HG03442 (cell line): Measurements from ENCODE around the gene CMIP.

ENCODE experiments used
- ATAC-seq: cut with Tn5 transposase; IDR thresholded peaks from one replicate; pipeline ENCODE4 v1.9.1; 2021; ENCODE audit warnings: mild to moderate bottlenecking, moderate library complexity; ENCODE audit not compliant: unreplicated experiment

Gene CMIP

DNA sequence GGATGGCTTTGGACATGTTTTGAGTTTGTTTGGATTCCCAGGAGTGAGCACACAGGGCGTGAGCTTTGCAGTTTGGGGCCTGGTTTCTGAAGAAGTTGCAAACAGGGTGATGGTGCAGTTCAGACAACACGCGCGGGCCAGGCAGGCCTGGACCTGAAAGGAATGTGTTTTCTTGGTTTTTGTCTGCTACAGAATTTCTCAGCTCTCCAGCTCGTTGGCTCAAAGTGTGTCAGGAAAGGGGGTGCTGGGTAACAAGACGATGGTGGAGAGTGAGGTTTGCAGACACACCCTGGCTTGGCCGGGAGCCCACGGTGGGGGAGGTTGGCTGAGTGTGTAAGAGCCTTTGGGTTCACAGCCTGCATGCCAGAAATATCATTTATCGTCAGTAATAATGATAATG is 82.3 kb downstream of the CMIP start:
- ATAC-seq = no peak

DNA sequence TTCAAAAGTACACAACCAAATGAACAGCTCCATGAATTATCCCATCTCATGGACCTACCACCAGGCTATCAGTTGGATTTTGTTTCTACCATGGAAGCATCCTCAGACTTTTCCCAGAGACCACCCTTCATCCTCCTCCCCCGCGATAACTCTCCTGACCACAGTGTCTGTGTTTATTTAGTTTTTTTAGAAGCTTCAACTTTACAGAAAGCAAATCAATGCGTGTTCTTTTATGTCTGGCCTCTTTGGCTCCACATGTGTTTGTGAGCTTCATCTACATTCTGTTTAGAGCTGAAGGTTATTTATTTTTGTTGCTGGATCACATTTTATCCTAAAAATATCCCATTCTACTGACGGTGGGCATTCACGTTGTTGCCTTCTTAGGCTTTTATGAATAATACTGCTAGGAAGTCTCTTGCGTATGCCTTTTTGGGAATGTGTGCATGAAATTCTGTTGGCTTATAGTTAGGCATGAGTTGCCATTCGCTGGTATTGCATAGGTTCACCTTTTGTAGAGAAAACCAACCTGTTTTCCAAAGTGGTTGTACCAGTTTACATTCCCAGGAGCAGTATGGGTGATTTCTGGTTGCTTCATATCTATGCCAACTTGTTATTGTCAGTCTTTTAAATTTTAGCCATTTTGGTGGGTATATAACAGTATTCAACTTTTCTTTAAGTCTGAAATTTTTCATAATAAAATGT is 83.0 kb downstream of the CMIP start:
- no peak for ATAC-seq

DNA sequence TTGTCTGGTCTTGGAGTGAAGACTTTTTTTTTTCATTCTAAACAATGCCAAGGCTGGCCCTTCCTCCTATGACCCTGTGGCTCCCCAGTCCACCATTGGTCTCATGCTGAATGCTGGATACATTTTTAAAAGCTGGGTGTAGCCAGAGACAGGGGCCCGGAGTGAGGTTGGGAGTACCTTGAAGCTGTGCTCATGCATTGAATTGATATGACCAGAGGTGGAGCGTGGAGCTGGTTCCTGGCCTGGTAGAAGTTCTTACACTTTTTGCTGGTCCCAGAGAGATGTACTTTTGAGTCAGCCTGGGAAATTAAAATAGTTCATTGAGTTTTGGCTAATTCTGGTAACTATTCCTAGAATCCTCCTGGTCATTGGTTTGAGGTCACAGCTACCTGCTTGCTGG is 83.6 kb downstream of the CMIP start:
- no peak for ATAC-seq

DNA sequence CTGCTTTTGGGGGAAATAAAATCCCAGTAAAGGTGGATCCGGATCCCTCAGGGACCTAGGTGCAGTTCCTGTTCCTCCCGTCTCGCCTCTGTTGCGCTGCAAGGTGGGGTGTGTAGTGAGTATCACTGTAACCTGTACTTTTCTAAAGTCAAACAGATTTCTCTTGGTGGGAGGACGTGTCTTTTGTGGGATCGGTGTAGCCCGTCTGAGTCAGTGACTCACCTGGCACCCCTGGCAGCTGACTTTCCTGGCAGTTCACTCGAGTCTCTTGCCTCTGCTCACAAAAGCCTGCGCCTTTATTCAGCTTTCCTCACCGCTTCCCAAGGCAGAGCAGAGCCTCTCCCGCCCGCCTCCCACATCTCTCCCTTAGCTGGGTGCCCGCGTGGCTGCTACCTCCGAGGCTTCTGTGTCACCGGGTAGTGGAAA is 85.7 kb downstream of the CMIP start:
- no peak for ATAC-seq

DNA sequence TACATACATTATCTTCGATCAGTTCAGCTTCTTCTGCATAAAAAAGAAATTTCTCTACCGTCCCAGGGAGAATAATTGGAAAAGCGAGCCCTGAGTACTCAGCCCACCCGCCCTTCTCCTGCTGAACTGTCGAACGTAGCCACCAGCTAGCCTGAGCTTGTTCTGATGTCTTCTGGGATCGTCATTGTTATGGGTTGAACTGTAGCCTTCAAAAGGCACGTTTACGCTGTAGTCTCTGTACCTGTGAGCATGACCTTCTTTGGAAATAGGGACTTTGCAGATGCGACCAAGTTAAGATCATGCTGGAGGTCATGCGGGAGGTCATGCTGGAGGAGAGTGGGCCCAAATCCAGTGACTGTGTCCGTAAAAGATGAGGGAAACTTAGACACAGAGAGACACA is 86.2 kb downstream of the CMIP start:
- no peak for ATAC-seq

DNA sequence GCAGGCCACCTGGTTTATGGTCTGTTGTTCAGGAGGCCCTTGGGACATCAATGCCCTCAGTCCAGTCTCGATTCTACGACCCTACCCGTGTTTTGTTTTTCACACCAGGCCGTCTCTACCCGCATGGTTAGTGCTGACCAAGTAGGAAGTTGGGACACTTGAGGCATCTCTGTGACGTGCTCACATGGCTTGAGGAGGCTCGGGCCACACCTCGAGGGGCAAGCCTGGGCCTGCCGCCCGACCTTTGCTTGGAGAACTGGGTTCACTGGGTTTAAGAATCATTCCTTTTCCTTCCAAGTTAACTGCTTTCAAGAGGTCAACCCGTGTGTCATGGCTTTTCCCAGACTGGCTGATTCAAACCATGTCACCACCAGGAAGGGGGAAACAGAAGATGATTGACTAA is 86.8 kb downstream of the CMIP start:
- no peak for ATAC-seq

DNA sequence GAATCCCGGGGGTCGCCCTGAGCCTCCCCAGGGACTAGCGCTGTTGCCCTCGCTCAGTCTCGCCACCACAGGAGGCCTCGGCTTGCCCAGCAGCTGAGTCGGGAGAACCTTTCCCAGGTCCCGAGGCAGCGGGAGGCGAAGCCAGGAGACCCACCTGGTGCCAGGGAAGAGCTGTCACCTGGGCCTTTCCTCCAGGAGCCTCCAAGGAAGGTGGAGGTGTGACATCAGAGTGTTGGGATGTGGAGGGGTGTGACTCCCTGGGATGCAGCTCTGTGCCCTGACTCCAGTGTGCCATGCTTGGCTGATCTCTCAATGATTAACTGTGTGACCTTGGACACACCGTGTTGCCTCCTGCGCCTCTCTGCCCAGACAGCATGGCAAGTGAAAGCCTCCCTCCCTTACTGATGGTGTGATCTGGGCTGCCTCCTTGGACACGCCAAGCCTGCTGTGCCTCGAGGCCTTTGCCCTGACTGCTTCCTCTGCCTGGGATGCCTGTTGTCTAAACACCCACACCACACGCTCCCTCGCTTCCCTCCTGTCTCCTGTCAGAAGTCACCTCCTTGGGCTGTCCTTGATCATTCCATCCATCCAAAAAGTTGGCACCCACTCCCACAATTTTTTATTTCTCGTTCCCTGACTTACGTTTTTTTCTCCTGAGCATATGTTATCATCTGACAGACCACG is 88.0 kb downstream of the CMIP start:
- ATAC-seq = no peak

DNA sequence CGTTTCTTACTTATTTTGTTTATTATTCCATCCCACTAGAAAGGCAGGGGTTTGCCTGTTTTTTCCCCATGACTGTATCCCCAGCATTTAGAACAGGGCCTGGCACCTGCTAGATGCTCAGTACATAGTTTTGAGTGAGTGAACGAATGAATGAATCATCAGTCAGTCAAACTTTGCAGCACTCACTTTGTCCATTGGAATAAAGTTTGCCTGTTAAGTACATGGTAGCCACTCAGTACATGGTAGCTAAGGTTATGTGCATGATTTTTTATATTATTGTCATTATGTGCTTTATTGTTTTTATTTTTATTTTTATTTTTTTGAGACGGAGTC is 88.5 kb downstream of the CMIP start:
- ATAC-seq = no peak

DNA sequence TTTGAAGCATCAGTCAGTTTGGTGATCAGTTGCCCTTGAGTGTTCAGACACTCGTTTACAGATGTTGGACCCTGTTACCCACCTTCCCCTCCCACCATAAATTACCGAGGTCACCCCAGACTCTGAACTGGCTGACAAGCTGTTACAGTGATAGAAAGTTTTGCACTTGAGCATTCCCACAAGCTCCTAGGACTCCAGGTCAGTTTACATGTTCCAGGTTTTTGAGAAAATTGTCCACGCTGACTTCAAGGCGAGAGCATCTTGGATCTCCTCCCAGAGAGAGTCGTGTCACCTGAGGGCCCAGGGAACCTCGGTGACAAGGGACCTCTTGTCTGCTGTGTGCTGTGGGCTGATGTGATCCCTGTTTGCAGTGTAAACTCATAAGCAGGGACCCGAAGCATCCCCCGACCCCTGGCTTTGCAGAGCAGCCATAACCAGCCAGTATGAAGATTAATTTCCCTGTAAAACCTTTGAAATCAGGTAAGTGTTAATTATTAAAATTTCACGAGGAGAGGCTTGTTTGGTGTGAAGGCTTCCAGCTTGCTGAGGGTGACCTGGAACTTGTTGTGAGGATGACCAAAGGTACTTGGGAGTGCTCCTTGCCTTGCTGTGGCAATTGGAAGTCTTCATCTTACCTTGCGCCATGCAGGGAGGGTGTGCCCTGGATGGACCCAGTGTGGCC is 91.2 kb downstream of the CMIP start:
- no peak for ATAC-seq

DNA sequence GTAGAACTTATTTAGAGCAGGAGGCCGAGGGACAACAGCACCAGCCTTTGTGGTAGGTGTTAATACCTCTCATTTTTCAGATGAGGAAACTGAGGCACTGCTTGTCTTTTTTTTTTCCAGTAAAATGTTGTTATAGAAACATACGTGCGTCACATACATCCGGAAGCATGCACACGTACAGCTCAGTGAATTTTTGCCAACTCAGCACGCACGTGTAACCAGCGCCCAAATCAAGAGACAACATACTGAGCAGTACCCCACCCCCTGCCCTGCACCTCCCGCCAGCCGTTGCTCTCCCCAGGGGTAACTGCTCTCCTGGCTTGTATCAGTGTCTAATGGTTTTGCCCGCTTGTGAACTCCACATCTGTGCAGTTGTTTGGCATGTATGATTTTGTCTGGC is 92.0 kb downstream of the CMIP start:
- ATAC-seq = no peak

DNA sequence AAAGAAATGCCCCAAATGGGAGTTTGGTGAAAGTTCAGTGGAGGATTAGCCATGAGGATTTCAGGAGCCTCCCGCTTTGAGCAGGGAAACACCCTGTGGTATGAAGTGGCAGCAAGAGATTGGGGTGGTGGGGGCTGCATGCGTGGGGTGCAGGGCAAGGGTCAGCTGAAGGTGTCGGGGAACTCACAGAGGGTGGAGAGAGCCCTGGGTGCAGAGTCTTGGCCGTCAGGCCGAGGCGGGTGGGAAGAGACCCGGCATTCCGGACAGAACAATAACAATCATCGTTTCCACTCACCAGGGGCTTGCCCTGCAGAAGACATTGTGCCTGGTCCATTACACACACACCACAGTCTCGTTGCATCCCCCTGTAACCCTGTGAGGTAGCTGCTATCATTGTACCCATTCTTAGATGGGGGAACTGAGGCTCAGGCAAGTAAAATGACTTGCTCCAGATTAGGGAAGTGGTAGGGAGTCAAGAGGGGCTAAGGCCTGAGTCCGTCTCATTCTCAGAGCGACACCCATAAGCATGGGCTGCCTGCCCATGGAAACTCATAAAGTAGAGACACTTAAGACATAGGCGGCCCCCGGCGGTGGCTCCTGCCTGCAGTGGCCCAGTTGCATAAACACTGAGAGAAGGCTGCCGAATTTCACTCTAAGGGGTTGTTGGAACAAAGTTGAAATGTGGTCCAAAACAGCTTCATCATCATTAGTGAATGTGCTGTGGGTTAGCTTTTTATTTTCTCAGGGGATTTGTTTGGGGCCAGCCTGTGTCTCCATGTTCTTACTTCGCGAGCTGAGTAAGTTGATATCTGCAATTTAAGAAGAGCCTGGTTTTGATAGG is 93.3 kb downstream of the CMIP start:
- ATAC-seq = no peak

DNA sequence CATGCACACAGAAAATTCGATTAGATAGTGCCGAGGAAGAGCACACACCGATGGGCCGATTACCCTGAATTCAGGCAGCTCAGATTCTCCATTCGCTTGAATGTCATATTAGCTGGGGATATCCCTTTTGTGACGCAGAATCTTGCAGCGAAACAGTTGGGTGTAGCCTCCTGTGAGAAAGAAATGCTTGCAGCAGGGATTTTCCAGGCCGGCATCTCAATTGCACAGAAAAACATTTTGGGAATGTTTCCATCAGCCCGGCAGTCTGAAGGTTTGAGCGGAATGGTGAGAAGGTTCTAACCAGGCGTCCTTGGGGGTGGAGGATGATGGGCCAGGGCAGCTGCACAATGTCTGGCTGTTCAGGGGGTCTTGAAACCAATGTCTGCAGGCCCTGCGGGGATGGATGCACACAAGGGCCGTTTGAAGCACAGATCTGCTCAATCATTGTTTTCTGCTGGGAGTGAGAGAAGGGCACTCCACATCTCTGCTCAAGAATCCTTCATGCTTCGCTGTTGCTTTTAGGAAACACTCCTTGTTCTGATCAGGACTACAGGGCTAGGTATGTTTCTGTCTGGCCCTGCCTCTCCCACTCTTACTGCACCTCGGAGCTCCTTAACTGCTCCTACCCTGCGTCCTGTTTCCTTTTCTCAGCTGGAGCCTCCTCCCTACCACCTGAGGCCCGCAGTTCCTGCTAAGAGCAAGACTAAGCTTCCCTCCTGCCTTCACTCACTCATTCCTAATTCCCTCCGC is 94.6 kb downstream of the CMIP start:
- ATAC-seq = no peak

DNA sequence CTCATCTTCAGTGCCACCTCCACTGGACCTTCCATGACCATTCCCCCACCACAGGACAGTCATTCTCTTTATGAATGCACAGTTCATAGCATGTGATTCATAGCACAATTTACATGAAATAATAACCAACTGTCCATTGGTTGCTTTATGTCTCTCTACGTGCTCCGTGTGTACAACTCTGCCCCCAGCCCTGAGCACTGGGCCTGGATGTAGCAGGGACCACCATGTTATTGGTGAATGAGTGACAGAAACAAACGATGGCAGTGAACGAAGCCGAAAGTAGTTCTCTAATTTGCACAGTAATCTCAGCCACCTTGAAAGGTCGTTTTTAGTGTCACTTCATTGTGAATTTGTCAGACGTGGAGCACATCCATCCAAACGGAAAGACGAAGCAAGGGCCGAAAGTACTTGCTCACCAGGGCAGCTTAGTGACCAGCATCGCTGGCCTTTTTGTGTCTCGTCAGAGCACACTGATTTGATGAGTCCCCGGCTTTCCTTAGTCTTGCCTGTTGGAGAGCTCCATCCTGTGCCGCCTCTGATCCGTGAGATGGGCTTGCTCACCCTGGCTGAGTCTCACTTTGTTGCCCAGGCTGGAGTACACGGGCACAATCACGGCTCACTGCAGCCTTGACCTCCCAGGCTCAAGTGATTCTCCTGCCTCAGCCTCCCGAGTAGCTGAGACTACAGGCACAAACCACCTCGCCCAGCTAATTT is 95.3 kb downstream of the CMIP start:
- ATAC-seq = no peak

DNA sequence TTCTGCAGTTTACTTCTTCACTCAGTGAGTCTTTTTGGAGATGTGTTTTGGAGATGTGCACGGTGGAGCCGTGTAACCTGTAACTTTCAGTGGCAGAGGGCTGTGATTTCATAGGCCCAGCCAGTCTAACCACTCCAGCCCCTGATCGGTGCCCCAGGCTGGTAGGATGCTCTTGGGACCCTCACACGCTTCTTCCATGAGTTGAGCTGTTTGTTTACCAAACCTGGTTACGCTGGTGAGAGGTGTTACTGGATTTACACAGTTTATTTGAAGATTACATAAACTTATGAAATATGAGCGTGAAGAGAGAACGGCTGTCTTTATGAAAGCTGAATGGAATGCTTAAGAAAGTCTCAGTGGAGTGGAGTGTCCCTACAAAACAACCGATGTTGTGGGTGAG is 96.7 kb downstream of the CMIP start:
- ATAC-seq = no peak

DNA sequence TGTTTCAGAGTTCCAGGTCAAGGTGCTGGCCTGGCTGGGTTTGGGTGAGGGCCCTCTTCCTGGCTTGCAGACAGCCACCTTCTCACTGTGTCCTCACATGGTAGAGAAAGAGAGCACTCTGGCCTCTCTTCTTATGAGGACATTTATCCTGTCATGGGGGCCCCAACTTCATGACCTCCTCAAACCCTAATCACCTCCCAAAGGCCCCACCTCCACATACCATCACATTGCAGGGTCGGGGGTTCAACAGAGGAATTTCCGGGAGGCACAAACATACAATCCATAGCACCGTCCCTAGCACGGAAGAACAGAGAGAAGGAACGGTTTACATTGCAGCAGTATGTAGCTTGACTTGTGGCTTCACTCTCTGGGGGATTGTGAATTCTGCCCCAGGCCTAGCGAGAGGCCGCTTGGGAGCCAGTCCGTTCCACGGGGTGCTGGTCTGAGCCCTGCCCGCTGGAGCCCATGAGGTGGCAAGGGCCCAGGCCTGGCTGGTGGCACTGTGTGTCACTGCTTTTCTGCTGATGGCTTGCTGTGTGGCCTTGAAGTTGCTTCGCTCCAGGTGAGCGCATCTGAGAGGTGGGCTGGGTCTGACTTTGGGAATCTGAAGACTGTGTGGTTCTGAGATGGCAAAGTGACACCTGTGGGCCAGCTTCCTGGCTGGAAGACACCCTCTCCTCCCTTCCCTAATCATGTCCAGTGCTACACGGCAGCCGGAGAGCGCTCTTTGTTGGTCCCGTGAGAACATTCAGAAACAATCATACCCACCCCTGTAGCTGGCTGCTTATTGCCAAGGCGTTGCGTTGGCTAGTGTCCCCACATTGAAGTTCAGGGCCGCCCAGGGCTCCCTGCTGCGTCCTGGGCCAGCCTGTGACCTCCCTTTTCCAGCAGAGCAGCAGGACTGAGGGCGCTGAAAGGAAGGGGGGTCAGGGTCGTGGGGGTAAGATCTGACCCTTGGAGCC is 98.3 kb downstream of the CMIP start:
- ATAC-seq = no peak

DNA sequence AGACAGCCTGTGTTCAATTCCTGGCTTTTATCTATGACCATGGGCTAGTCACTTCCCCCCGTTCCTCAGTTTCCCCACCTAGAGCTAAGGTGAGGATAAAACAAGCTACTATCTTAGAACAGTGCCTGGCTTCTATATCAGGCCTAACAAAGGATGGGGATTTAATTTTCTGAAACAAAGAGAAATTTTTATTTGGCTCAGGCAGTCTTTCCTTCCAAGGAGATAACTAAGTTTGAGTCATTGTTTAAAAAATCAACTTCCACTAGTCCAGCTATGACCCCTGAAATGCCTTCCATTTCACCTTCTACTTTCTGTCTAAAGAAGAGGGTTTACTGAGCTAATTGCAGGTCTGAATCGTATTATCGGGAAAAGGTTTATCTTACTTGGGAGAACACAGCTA is 99.0 kb downstream of the CMIP start:
- no peak for ATAC-seq

DNA sequence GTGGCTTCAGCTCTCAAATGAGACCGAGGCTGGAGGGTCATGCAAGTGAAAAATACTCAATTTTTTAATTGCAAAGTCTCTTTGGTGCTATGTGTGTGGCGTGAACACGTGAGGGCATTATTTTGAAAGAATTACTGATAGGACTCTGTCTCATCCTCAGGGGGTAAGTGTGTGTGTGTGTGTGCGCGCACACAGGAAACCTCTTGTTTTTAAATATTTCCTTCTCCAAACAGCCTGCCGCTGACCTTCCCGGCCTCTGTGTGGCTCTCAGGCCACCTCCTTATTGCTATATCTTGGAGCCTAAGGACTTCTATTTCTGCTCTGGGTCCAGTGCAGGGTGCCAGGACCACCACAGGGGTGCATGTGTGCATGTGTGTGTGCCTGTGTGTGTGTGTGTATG is 99.7 kb downstream of the CMIP start:
- no peak for ATAC-seq

DNA sequence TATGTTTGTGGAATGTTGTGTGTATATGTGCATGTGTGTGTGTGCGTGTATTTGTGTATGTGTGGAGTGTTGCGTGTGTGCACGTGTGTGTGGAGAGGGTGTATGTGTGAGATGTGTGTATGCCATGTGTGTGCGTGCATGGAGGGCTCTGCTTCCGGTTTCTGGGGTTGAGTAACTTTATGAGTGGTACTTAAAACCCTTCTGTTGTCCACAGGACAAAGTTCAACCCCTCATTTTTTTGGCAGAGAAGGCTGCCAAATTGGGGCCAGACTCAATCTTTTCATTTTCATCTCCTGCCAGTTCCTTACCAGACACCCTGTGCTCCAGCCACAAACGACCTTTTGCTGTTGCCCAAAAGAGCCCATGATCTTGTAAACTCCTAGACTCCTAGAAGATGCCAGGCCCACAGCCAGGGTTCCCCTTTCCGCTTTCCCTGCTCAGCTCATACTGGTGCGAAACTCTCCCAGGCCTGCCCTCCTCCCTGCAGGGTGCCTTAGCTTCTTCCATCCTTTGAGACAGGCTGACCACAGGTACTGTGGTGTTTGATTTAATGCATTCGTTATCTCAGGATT is 100.2 kb downstream of the CMIP start:
- ATAC-seq = no peak
